Tibial artery (tissue), 4 donors: ENCODE measurements around the gene COCH.

Source experiments
- DNase-seq, 2 donors: peaks; one replicate each; pipeline ENCODE4 v3.0.0-alpha.2; 2019
- H3K27ac ChIP-seq, 2 donors: fragments of 200-600 bp; sonication (generic) in 1 of 2; 1 replicate in 1 of 2; 2 replicates in 1 of 2; pipeline ENCODE4 v1.5.1; 2018 to 2019; ENCODE audit warnings: mild to moderate bottlenecking in 1 of 2
- H3K27me3 ChIP-seq, 2 donors: fragments of 200-600 bp; sonication (generic) in 1 of 2; one replicate each; pipeline versions ENCODE4 v1.5.1 to v1.6.0; 2016 to 2019
- H3K36me3 ChIP-seq, 3 donors: fragments of 200-600 bp; sonication (generic) in 2 of 3; one replicate each; pipeline ENCODE4 v1.5.1; 2016 to 2019; ENCODE audit warnings: mild to moderate bottlenecking in 2 of 3
- H3K4me1 ChIP-seq, 4 donors: fragments of 200-600 bp; sonication (generic) in 2 of 4; 1 replicate in 3 of 4; 2 replicates in 1 of 4; pipeline ENCODE4 v1.5.1; 2016 to 2019
- H3K4me3 ChIP-seq, 2 donors: fragments of 200-600 bp; sonication (generic) in 1 of 2; 1 replicate in 1 of 2; 2 replicates in 1 of 2; pipeline ENCODE4 v1.5.1; 2018 to 2019; ENCODE audit warnings: mild to moderate bottlenecking in 2 of 2
- H3K9me3 ChIP-seq, 3 donors: fragments of 200-600 bp; sonication (generic) in 1 of 3; one replicate each; pipeline ENCODE4 v1.5.1; 2016 to 2019
- intact Hi-C: fragments of 100-400 bp; cut with DNase I; formaldehyde crosslinking; loops from one replicate; pipeline ENCODE4 v1.15.0; 2023; ENCODE audit warnings: low total_unique reads
- TF ChIP-seq, protein P1 (sequence below), 2 experiments: fragments of 200-600 bp in 1 of 2; fragments of 450-650 bp in 1 of 2; IDR thresholded peaks; one replicate each; pipeline ENCODE4 v1.5.1; 2017 to 2019; ENCODE audit warnings: antibody characterized with exemption in 2 of 2, mild to moderate bottlenecking in 1 of 2, moderate library complexity in 1 of 2

Gene COCH

DNA sequence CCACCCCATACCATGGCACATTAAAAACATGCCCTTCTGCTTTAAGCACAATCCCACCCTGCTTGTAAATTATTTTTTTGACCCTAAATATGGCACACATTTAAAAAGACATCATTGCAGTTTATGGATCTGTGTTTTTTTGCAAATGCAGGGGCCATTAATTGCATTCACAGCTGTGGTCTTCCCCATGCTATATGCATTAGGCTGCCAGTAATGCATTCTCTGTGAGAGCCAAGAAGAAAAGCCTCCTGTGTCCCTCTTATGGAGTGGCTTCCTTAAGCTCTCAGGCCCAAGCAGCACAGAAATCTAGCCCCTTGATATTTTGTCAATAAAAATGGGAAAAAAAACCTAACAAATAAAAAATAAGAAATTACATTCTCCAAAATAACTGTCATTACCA lies 20.4 kb upstream of the COCH start:
- H3K4me3 ChIP-seq = no peak overlapping the region
- no peaks in the 10 kb centered on the region for H3K27me3 ChIP-seq
- H3K27ac ChIP-seq = no peak overlapping the region
- DNase-seq = no peak
- TF ChIP-seq, protein P1, sequence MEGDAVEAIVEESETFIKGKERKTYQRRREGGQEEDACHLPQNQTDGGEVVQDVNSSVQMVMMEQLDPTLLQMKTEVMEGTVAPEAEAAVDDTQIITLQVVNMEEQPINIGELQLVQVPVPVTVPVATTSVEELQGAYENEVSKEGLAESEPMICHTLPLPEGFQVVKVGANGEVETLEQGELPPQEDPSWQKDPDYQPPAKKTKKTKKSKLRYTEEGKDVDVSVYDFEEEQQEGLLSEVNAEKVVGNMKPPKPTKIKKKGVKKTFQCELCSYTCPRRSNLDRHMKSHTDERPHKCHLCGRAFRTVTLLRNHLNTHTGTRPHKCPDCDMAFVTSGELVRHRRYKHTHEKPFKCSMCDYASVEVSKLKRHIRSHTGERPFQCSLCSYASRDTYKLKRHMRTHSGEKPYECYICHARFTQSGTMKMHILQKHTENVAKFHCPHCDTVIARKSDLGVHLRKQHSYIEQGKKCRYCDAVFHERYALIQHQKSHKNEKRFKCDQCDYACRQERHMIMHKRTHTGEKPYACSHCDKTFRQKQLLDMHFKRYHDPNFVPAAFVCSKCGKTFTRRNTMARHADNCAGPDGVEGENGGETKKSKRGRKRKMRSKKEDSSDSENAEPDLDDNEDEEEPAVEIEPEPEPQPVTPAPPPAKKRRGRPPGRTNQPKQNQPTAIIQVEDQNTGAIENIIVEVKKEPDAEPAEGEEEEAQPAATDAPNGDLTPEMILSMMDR (IDR thresholded peaks at IDR 0.05) = no peak
- no peaks in the 10 kb centered on the region for H3K9me3 ChIP-seq
- H3K36me3 ChIP-seq = no peaks in the 10 kb centered on the region
- H3K4me1 ChIP-seq = no peaks in the 10 kb centered on the region
- intact Hi-C loops = no loop called here

DNA sequence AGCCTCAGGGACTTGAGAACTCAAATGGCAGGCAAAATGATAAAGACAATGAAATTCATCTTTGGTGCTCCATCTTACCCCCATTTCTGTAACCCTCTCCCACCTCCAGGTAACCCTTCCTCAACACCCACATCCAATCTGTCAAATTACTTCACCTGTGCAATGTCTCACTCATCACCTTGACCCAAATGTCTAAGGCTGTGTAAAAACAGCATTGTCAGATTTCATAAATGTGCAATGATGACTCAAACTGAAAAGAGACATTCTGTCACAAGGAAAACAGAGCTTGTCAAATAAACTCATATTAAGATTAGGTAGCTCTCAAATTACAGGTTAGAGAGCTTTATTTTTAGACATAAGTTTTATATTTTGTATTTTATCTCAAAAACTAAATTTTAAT lies 19.9 kb upstream of the COCH start:
- Histone ChIP-seq H3K9me3 (no peaks in the 10 kb centered on the region), H3K36me3 (no peaks in the 10 kb centered on the region), H3K4me1 (no peaks in the 10 kb centered on the region), H3K27ac (no peak overlapping the region), H3K4me3 (no peak overlapping the region), H3K27me3 (no peaks in the 10 kb centered on the region)
- intact Hi-C loops = no loop called here
- TF ChIP-seq, protein P1 (IDR thresholded peaks at IDR 0.05) = no peak
- no peak for DNase-seq

DNA sequence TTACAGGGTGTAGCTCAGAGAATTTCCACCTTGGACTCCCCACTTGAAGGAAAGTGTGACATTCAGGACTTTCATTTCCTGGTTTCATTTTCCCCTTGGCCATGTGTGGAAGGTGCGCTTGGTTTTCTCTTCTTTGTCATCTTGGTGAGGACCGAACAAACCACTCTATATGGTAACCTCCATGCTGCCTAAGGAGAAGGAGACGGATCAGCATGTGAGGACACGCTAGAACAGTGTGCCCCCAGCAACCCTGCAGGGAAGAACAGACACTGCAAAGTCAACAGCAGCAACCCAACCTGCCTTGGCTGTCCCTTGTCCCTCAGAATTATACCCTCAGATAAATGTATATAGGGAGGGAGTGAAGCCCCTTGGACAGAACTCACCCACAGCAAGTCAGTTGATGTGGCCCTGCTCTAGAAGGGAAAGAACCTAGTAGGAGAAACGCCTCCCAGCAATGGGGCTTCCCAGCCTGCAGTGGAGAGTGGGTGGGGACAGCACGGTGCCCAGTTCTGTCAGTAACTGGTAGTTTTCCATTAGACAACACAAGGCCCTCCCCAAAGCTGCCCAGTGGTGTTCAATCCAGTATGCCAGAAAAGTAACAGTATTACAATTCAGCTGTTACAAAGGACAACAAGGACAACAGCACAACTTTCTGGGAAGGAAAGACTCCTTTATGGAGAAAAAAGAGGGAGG lies 18.9 kb upstream of the COCH start:
- Histone ChIP-seq H3K4me3 (no peak overlapping the region), H3K36me3 (no peaks in the 10 kb centered on the region), H3K27ac (no peak overlapping the region), H3K4me1 (no peaks in the 10 kb centered on the region), H3K27me3 (no peaks in the 10 kb centered on the region), H3K9me3 (no peaks in the 10 kb centered on the region)
- no peak for DNase-seq
- intact Hi-C loops = no loop called here
- TF ChIP-seq, protein P1 (IDR thresholded peaks at IDR 0.05) = no peak

DNA sequence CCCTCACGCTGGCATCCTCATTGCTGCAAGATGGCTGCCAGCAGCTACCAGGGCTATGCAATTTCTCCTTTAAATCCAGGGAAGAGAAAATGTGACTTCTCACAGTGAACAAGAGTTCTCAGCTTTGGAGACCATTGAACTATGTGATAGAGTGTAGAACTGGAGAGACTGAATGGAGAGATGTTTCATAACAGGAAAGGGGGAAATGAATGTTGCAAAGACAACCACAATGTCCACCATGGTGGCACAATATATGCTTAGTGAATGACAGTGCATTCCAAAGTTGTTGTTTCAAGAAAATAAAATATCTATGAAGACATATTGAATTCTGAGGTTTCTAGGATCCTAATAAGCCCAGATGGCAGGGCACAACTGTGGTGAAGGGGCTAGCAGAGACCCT lies 13.2 kb upstream of the COCH start:
- Histone ChIP-seq H3K9me3 (no peaks in the 10 kb centered on the region), H3K4me1 (no peaks in the 10 kb centered on the region), H3K36me3 (no peaks in the 10 kb centered on the region), H3K27me3 (no peaks in the 10 kb centered on the region), H3K27ac (no peak overlapping the region), H3K4me3 (no peak overlapping the region)
- intact Hi-C loops = no loop called here
- DNase-seq = no peak
- TF ChIP-seq, protein P1 (IDR thresholded peaks at IDR 0.05) = no peak

DNA sequence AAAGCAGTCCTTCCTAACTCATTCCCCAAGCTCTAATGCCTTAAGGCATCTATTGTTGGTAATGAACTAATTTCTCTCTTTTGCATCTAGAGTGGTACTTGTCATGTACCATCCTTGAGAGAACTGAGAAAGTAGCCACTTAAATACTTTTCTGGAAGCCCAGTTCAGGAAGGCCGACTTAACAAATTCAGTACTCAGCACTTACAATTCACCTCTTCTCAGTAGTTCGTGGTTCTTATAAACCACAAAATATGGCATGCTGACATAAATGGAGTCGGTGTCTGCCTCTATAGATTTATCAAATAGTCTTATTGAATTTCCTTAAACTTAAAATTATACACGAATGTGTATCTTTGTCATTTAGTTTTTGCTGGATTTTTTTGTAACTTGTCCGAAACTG lies 9.4 kb upstream of the COCH start:
- intact Hi-C loops = no loop called here
- Histone ChIP-seq H3K4me3 (no peak overlapping the region), H3K9me3 (no peaks in the 10 kb centered on the region), H3K4me1 (no peaks in the 10 kb centered on the region), H3K27me3 (no peaks in the 10 kb centered on the region), H3K36me3 (no peaks in the 10 kb centered on the region), H3K27ac (no peak overlapping the region)
- TF ChIP-seq, protein P1 (IDR thresholded peaks at IDR 0.05) = no peak
- DNase-seq = no peak

DNA sequence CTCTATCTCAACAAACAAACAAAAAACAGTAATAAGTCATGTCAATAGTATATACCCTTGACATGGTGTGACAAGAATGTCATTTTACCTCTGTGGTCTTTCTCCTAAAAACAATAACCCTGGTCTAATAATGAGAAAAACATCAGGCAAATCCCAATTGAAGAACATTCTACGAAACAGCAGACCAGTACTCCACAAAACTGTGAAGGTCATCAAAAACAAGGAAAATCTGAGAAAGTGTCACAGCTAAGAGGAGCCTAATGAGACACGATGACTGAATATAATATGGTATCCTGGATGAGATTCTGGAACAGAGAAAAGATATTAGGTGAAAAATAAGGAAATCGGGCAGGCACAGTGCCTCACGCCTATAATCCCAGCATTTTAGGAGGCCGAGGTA lies 5.6 kb upstream of the COCH start:
- H3K27me3 ChIP-seq = peaks cover 0 to 18% of the 10 kb centered on the region in 2 donors
- no peaks in the 10 kb centered on the region for H3K9me3 ChIP-seq
- no peak for DNase-seq
- no peaks in the 10 kb centered on the region for H3K36me3 ChIP-seq
- intact Hi-C loops = no loop called here
- H3K4me1 ChIP-seq = no peaks in the 10 kb centered on the region
- no peak overlapping the region for H3K4me3 ChIP-seq
- H3K27ac ChIP-seq = no peak overlapping the region
- TF ChIP-seq, protein P1 (IDR thresholded peaks at IDR 0.05) = no peak
